Spleen (tissue), 11 donors: Measurements from ENCODE around the gene OSER1. TPM values are rescaled to one million over a fixed set of nuclear protein-coding genes. Genes with fewer than 3 reads are reported as not detected.
"Not testable (repeated sequence)": the region's sequence is repeated elsewhere in the genome, so short reads cannot be mapped to it uniquely, and the experiment has no call there.

Experiments used
- DNase-seq: peaks from one replicate; pipeline ENCODE4 v3.0.0-alpha.2; 2020
- H3K27ac ChIP-seq, 8 donors: fragments of 200-600 bp; sonication (generic) in 7 of 8; 1 replicate in 4 of 8; 2 replicates in 4 of 8; pipeline versions ENCODE4 v1.5.0 to v1.8.0; 2016 to 2021; ENCODE audit warnings: inconsistent platforms in 4 of 8, mild to moderate bottlenecking in 4 of 8, moderate library complexity in 1 of 8
- H3K27me3 ChIP-seq, 7 donors: fragments of 200-600 bp; sonication (generic) in 6 of 7; replicated peaks in 1 of 7; 1 replicate in 4 of 7; 2 replicates in 3 of 7; pipeline versions ENCODE4 v1.5.0 to v1.8.0; 2016 to 2021; ENCODE audit warnings: inconsistent platforms in 3 of 7, mild to moderate bottlenecking in 1 of 7
- H3K36me3 ChIP-seq, 6 donors: fragments of 200-600 bp; sonication (generic) in 5 of 6; 1 replicate in 4 of 6; 2 replicates in 2 of 6; pipeline versions ENCODE4 v1.5.0 to v1.8.0; 2016 to 2021; ENCODE audit warnings: inconsistent platforms in 2 of 6
- H3K4me1 ChIP-seq, 6 donors: fragments of 200-600 bp; sonication (generic) in 5 of 6; 1 replicate in 3 of 6; 2 replicates in 3 of 6; pipeline versions ENCODE4 v1.5.0 to v1.8.0; 2016 to 2021; ENCODE audit warnings: inconsistent platforms in 3 of 6
- H3K4me3 ChIP-seq, 8 donors: fragments of 200-600 bp; sonication (generic) in 7 of 8; 1 replicate in 4 of 8; 2 replicates in 4 of 8; pipeline versions ENCODE4 v1.5.0 to v1.8.0; 2016 to 2021; ENCODE audit warnings: inconsistent platforms in 4 of 8, mild to moderate bottlenecking in 4 of 8, moderate library complexity in 2 of 8
- H3K9me3 ChIP-seq, 8 donors: fragments of 200-600 bp; sonication (generic) in 7 of 8; 1 replicate in 4 of 8; 2 replicates in 4 of 8; pipeline versions ENCODE4 v1.5.0 to v1.8.0; 2016 to 2021; ENCODE audit warnings: inconsistent platforms in 4 of 8
- CTCF ChIP-seq, 11 experiments: fragments of 200-600 bp in 7 of 11; fragments of 450-650 bp in 4 of 11; sonication (generic) in 4 of 11; IDR thresholded peaks in 8 of 11; conservative IDR thresholded peaks in 3 of 11; 1 replicate in 7 of 11; 2 replicates in 4 of 11; pipeline versions ENCODE4 v1.4.0 to v1.8.0; 2016 to 2021; ENCODE audit warnings: antibody characterized with exemption in 11 of 11, inconsistent platforms in 4 of 11, mild to moderate bottlenecking in 1 of 11
- POLR2A ChIP-seq, 3 donors: fragments of 450-650 bp; IDR thresholded peaks; one replicate each; pipeline ENCODE4 v1.5.1; 2017; ENCODE audit warnings: antibody characterized with exemption in 3 of 3, mild to moderate bottlenecking in 1 of 3
- POLR2AphosphoS5 ChIP-seq, 3 donors: sonication (generic); formaldehyde crosslinking; IDR thresholded peaks; one replicate each; pipeline ENCODE4 v1.5.1; 2017; ENCODE audit warnings: antibody characterized with exemption in 3 of 3
- WGBS, 5 donors: extraction: QIAGEN DNeasy Blood & Tissue Kit in 3 of 5; methylation state at CpG; one replicate each; pipeline versions ENCODE4 v1.1.5 to v1.1.7; 2013 to 2018; 5-methylcytosine and 5-hydroxymethylcytosine counted together
- intact Hi-C: fragments of 100-400 bp; cut with DNase I; formaldehyde crosslinking; loops from one replicate; pipeline ENCODE4 v1.15.0; 2023; ENCODE audit warnings: low total_unique reads
- polyA plus RNA-seq, 3 donors: library from polyadenylated mRNA; stranded (reverse); fragments of 200-250 nt; gene quantifications; one replicate each; pipeline ENCODE4 v1.2.1, GENCODE V29; 2013
- total RNA-seq, 7 donors: library from RNA; depleted of rRNA in 3 of 7; stranded (reverse); fragments of >200 nt in 3 of 7; fragmentation: NEBNext Ultra II Directional in 4 of 7; extraction: Animal tissue kit (Norgen Biotek cat#: 25700) in 4 of 7; gene quantifications; one replicate each; pipeline versions ENCODE4 v1.1.0 to v1.2.1, GENCODE V29; 2016 to 2021
- donor health status: healthy with polysubstance abuse.
- donor health status: DM: no; HTN: no; CAD: no; lungs with moderate emphysema.
- donor health status: DM: no; HTN: no; CAD: no.
- donor health status: Bipolar disorder and iron deficiency.
- donor health status: healthy.
- donor health status: DM: no; HTN: no; CAD: no.
- donor health status: DM: yes; HTN: yes; CAD: no.

The OSER1 gene
- total and polyA plus RNA-seq, 10 donors, result 28.5 to 47.0 (median 38.2) TPM

GRCh38 chr20:44235702-44236101, 25.1 kb upstream of the OSER1 start:
- Histone ChIP-seq H3K4me3 (no peak overlapping the region), H3K27ac (no peak overlapping the region), H3K36me3 (no peaks in the 10 kb centered on the region), H3K27me3 (no peaks in the 10 kb centered on the region), H3K9me3 (peaks cover 0 to 6% (median 1%) of the 10 kb centered on the region in 8 donors), H3K4me1 (no peaks in the 10 kb centered on the region)
- intact Hi-C loops, result no loop called here
- WGBS, 5 donors, result 85 to 100% (median 98%) methylated on average over 2 of the region's 2 CpGs
- DNase-seq, result no peak
- no peak for TF ChIP-seq POLR2AphosphoS5 (IDR thresholded peaks at IDR 0.05)
- no peak for TF ChIP-seq CTCF (IDR thresholded peaks at IDR 0.05 in 8 of 11, conservative IDR thresholded peaks at IDR 0.05 in 3 of 11)
- no peak for TF ChIP-seq POLR2A (IDR thresholded peaks at IDR 0.05)

GRCh38 chr20:44234566-44235317, 24.2 kb upstream of the OSER1 start:
- no peak overlapping the region for H3K4me3 ChIP-seq
- H3K4me1 ChIP-seq, result no peaks in the 10 kb centered on the region
- no peaks in the 10 kb centered on the region for H3K36me3 ChIP-seq
- DNase-seq, result no peak
- WGBS, 5 donors, result 87 to 92% (median 89%) methylated on average over 14 of the region's 14 CpGs
- peaks cover 0 to 6% (median 1%) of the 10 kb centered on the region in 8 donors for H3K9me3 ChIP-seq
- intact Hi-C loops, result no loop called here
- no peak overlapping the region for H3K27ac ChIP-seq
- no peaks in the 10 kb centered on the region for H3K27me3 ChIP-seq
- TF ChIP-seq POLR2AphosphoS5 (IDR thresholded peaks at IDR 0.05) (no peak), CTCF (IDR thresholded peaks at IDR 0.05 in 8 of 11, conservative IDR thresholded peaks at IDR 0.05 in 3 of 11) (no peak), POLR2A (IDR thresholded peaks at IDR 0.05) (no peak)

- intact Hi-C loops, result no loop called here
- 84 to 95% (median 93%) methylated on average over 5 to 6 of the region's 6 CpGs for WGBS, 5 donors
Measured at GRCh38 chr20:44233436-44234016, 23.0 kb upstream of the OSER1 start.

GRCh38 chr20:44232469-44232856, 21.9 kb upstream of the OSER1 start:
- WGBS, 5 donors, result 84 to 97% (median 93%) methylated on average over 4 of the region's 4 CpGs
- H3K9me3 ChIP-seq, intact Hi-C loops, H3K27ac ChIP-seq, H3K36me3 ChIP-seq, H3K4me3 ChIP-seq, H3K27me3 ChIP-seq, H3K4me1 ChIP-seq, DNase-seq: not testable (repeated sequence)

More at GRCh38 chr20:44233436-44234016, 23.0 kb upstream of the OSER1 start:
- no peak for TF ChIP-seq CTCF (IDR thresholded peaks at IDR 0.05 in 8 of 11, conservative IDR thresholded peaks at IDR 0.05 in 3 of 11)
- no peak for TF ChIP-seq POLR2A (IDR thresholded peaks at IDR 0.05)
- TF ChIP-seq POLR2AphosphoS5 (IDR thresholded peaks at IDR 0.05), result no peak
- no peak overlapping the region for H3K27ac ChIP-seq
- H3K36me3 ChIP-seq, result no peaks in the 10 kb centered on the region
- H3K4me3 ChIP-seq, result no peak overlapping the region
- peaks cover 0 to under 1% (median 0%) of the 10 kb centered on the region in 8 donors for H3K9me3 ChIP-seq
- no peaks in the 10 kb centered on the region for H3K27me3 ChIP-seq
- H3K4me1 ChIP-seq, result no peaks in the 10 kb centered on the region
- no peak for DNase-seq
